ENCODE measurements around the gene DNAJB2. TPM values are rescaled to one million over a fixed set of nuclear protein-coding genes. Genes with fewer than 3 reads are reported as not detected.

The DNAJB2 gene
- total and polyA plus RNA-seq, 2 of the 8 experiments (the other 6 are each of a cell fraction or from before 2014, with no cell fraction given), result 21.0 to 26.3 TPM

- TF ChIP-seq CHD7 (IDR thresholded peaks at IDR 0.05; ENCODE audit: insufficient replicate concordance, low read length), result no peak
- no peak for TF ChIP-seq JUN (IDR thresholded peaks at IDR 0.05; ENCODE audit: low read depth, low read length)
- no peak for TF ChIP-seq CHD2 (IDR thresholded peaks at IDR 0.05; ENCODE audit: low read length)
- TF ChIP-seq RFX5 (IDR thresholded peaks at IDR 0.05; ENCODE audit: borderline replicate concordance, low read depth, low read length), result no peak
These were observed 9.2 kb upstream of the DNAJB2 start (continued) for GRCh38 chr2:219270055-219270372.

All from H1 (cell line).